SK-N-MC (cell line): Measurements from ENCODE around the gene DZANK1.

Experiments
- EZH2 ChIP-seq: fragments of 200-600 bp; sonication (generic); IDR thresholded peaks from one replicate; pipeline ENCODE4 v1.6.1; 2017; ENCODE audit warnings: antibody characterized with exemption
- FOXP2 ChIP-seq: optimal IDR thresholded peaks from 2 replicates; pipeline ENCODE3; 2011; ENCODE audit warnings: mild to moderate bottlenecking, moderate library complexity; ENCODE audit not compliant: insufficient read depth; ENCODE audit errors: extremely low read length, control extremely low read depth
- POLR2AphosphoS5 ChIP-seq: IDR thresholded peaks from 2 replicates; pipeline ENCODE4 v1.6.1; 2012; ENCODE audit warnings: mild to moderate bottlenecking, low read depth, low read length, borderline replicate concordance

GRCh38 chr20:18388860-18389259, 78.0 kb downstream of the DZANK1 start:
- no peak for TF ChIP-seq EZH2
- no peak for TF ChIP-seq POLR2AphosphoS5
- TF ChIP-seq FOXP2: no peak
